GM18951 (cell line): ENCODE results near the gene ATP2C1.

Experiments
- POLR2A ChIP-seq: IDR thresholded peaks from 4 replicates; pipeline ENCODE4 v1.6.1; 2011; ENCODE audit warnings: mild to moderate bottlenecking; ENCODE audit not compliant: insufficient read length, insufficient read depth; ENCODE audit errors: extremely low read depth
- in situ Hi-C: fragments of 300-500 bp; cut with MboI; formaldehyde crosslinking; loops from one replicate; pipeline ENCODE4 v1.12.0; 2022; ENCODE audit warnings: low sequenced_read_pairs, mixed read lengths, inconsistent platforms; ENCODE audit not compliant: unreplicated experiment

The ATP2C1 gene

GRCh38 chr3:130904491-130904890 lies 10.6 kb downstream of the ATP2C1 start:
- no peak for TF ChIP-seq POLR2A
- in situ Hi-C loops: no loop called here

GRCh38 chr3:130905551-130905950 lies 11.7 kb downstream of the ATP2C1 start:
- TF ChIP-seq POLR2A: no peak
- in situ Hi-C loops: no loop called here

GRCh38 chr3:130906374-130906995 lies 12.6 kb downstream of the ATP2C1 start:
- in situ Hi-C loops: no loop called here
- no peak for TF ChIP-seq POLR2A

GRCh38 chr3:130907500-130907899 lies 13.6 kb downstream of the ATP2C1 start:
- no peak for TF ChIP-seq POLR2A
- in situ Hi-C loops: no loop called here

GRCh38 chr3:130907966-130908365 lies 14.1 kb downstream of the ATP2C1 start:
- in situ Hi-C loops: no loop called here

GRCh38 chr3:130915567-130916292 lies 21.8 kb downstream of the ATP2C1 start:
- no peak for TF ChIP-seq POLR2A
- in situ Hi-C loops: no loop called here

More at GRCh38 chr3:130907966-130908365, 14.1 kb downstream of the ATP2C1 start:
- TF ChIP-seq POLR2A: no peak

- in situ Hi-C loops: no loop called here
- TF ChIP-seq POLR2A: no peak
These were observed 22.8 kb downstream of the ATP2C1 start for GRCh38 chr3:130916507-130917167.

- in situ Hi-C loops: no loop called here
- TF ChIP-seq POLR2A: no peak
These were observed 24.4 kb downstream of the ATP2C1 start for GRCh38 chr3:130918328-130918727.

- peak; percentile 15 for TF ChIP-seq POLR2A
- in situ Hi-C loops: no loop called here
These were observed 31.7 kb downstream of the ATP2C1 start for GRCh38 chr3:130925628-130926027.

GRCh38 chr3:130926504-130926903 lies 32.6 kb downstream of the ATP2C1 start:
- in situ Hi-C loops: no loop called here
- TF ChIP-seq POLR2A: no peak

GRCh38 chr3:130929804-130930203 lies 35.9 kb downstream of the ATP2C1 start:
- in situ Hi-C loops: no loop called here
- TF ChIP-seq POLR2A: no peak

- TF ChIP-seq POLR2A: no peak
These were observed 39.1 kb downstream of the ATP2C1 start for GRCh38 chr3:130932979-130933378.

GRCh38 chr3:130933801-130934345 lies 40.0 kb downstream of the ATP2C1 start:
- no peak for TF ChIP-seq POLR2A
- in situ Hi-C loops: no loop called here

More at GRCh38 chr3:130932979-130933378, 39.1 kb downstream of the ATP2C1 start:
- in situ Hi-C loops: no loop called here
